ENCODE measurements around the gene GSTO1.

Gene GSTO1

GRCh38 chr10:104304356-104304745, 49.7 kb downstream of the GSTO1 start:
- no peak for TF ChIP-seq CTCF (IDR thresholded peaks at IDR 0.05; ENCODE audit: insufficient read depth, low read length, poor library complexity, severe bottlenecking)
- Histone ChIP-seq H3K36me3 (ENCODE audit: control insufficient read depth, insufficient read depth, low read length) (no peaks in the 10 kb centered on the region), H3K4me3 (replicated peaks; ENCODE audit: low read depth, low read length) (no peak overlapping the region), H3K27me3 (replicated peaks; ENCODE audit: control insufficient read depth, insufficient read depth, low read length) (no peaks in the 10 kb centered on the region; the same call in none of the 2 replicates)
- DNase-seq (ENCODE audit: extremely low read depth, insufficient read length): no peak

GRCh38 chr10:104304927-104305326, 50.2 kb downstream of the GSTO1 start:
- no peaks in the 10 kb centered on the region; the same call in 1 of the 2 replicates for H3K27me3 ChIP-seq (replicated peaks; ENCODE audit: control insufficient read depth, insufficient read depth, low read length)
- DNase-seq (ENCODE audit: extremely low read depth, insufficient read length): no peak
- TF ChIP-seq CTCF (IDR thresholded peaks at IDR 0.05; ENCODE audit: insufficient read depth, low read length, poor library complexity, severe bottlenecking): no peak
- no peaks in the 10 kb centered on the region for H3K36me3 ChIP-seq (ENCODE audit: control insufficient read depth, insufficient read depth, low read length)
- H3K4me3 ChIP-seq (replicated peaks; ENCODE audit: low read depth, low read length): no peak overlapping the region

- no peak for DNase-seq (ENCODE audit: extremely low read depth, insufficient read length)
These were observed 52.2 kb downstream of the GSTO1 start for GRCh38 chr10:104306897-104307296.

GRCh38 chr10:104307576-104308438, 53.1 kb downstream of the GSTO1 start:
- H3K36me3 ChIP-seq (ENCODE audit: control insufficient read depth, insufficient read depth, low read length): peaks cover 5% of the 10 kb centered on the region
- no peaks in the 10 kb centered on the region for H3K27me3 ChIP-seq (replicated peaks; ENCODE audit: control insufficient read depth, insufficient read depth, low read length)
- no peak for TF ChIP-seq CTCF (IDR thresholded peaks at IDR 0.05; ENCODE audit: insufficient read depth, low read length, poor library complexity, severe bottlenecking)
- DNase-seq (ENCODE audit: extremely low read depth, insufficient read length): no peak
- H3K4me3 ChIP-seq (replicated peaks; ENCODE audit: low read depth, low read length): no peak overlapping the region; the same call in 1 of the 2 replicates

More at GRCh38 chr10:104306897-104307296, 52.2 kb downstream of the GSTO1 start:
- no peak for TF ChIP-seq CTCF (IDR thresholded peaks at IDR 0.05; ENCODE audit: insufficient read depth, low read length, poor library complexity, severe bottlenecking)
- no peak overlapping the region for H3K4me3 ChIP-seq (replicated peaks; ENCODE audit: low read depth, low read length)
- peaks cover 1% of the 10 kb centered on the region for H3K36me3 ChIP-seq (ENCODE audit: control insufficient read depth, insufficient read depth, low read length)
- no peaks in the 10 kb centered on the region for H3K27me3 ChIP-seq (replicated peaks; ENCODE audit: control insufficient read depth, insufficient read depth, low read length)

GRCh38 chr10:104308439-104308903, 53.8 kb downstream of the GSTO1 start:
- Histone ChIP-seq H3K36me3 (ENCODE audit: control insufficient read depth, insufficient read depth, low read length) (peaks cover 10% of the 10 kb centered on the region), H3K4me3 (replicated peaks; ENCODE audit: low read depth, low read length) (no peak overlapping the region; the same call in 1 of the 2 replicates), H3K27me3 (replicated peaks; ENCODE audit: control insufficient read depth, insufficient read depth, low read length) (no peaks in the 10 kb centered on the region)
- TF ChIP-seq CTCF (IDR thresholded peaks at IDR 0.05; ENCODE audit: insufficient read depth, low read length, poor library complexity, severe bottlenecking): no peak
- DNase-seq (ENCODE audit: extremely low read depth, insufficient read length): no peak
